ENCODE measurements around the gene LASP1NB.

LASP1NB gene

GRCh38 chr17:38906460-38907228, 18.8 kb upstream of the LASP1NB start:
- DNase-seq, result no peak
- Mint-ChIP-seq H3K4me1 (ENCODE audit: low read depth, unreplicated experiment) (peaks cover 11% of the 10 kb centered on the region), H3K9me3 (ENCODE audit: low read depth, unreplicated experiment) (no peaks in the 10 kb centered on the region), H3K36me3 (ENCODE audit: insufficient read depth, unreplicated experiment) (peaks cover 89% of the 10 kb centered on the region), H3K27me3 (ENCODE audit: unreplicated experiment) (no peaks in the 10 kb centered on the region), H3K4me3 (ENCODE audit: low read depth, unreplicated experiment) (no peak overlapping the region), H3K27ac (ENCODE audit: unreplicated experiment) (no peak overlapping the region)
- CTCF ChIA-PET, result no interaction called here
- intact Hi-C loops (cut with micrococcal nuclease; ENCODE audit: unreplicated experiment), result no loop called here
- BruUV-seq (replicated peaks), result no TSS peak
- TF ChIP-seq CTCF (IDR thresholded peaks at IDR 0.05; ENCODE audit: unreplicated experiment), result no peak

GRCh38 chr17:38907930-38908675, 17.3 kb upstream of the LASP1NB start:
- peaks cover 87% of the 10 kb centered on the region for H3K36me3 Mint-ChIP-seq (ENCODE audit: insufficient read depth, unreplicated experiment)
- no peak for TF ChIP-seq CTCF (IDR thresholded peaks at IDR 0.05; ENCODE audit: unreplicated experiment)
- no TSS peak for BruUV-seq (replicated peaks)
- intact Hi-C loops (cut with micrococcal nuclease; ENCODE audit: unreplicated experiment), result no loop called here
- H3K9me3 Mint-ChIP-seq (ENCODE audit: low read depth, unreplicated experiment), result no peaks in the 10 kb centered on the region
- no peak overlapping the region for H3K4me3 Mint-ChIP-seq (ENCODE audit: low read depth, unreplicated experiment)
- CTCF ChIA-PET, result no interaction called here
- DNase-seq, result no peak
- no peaks in the 10 kb centered on the region for H3K27me3 Mint-ChIP-seq (ENCODE audit: unreplicated experiment)
- H3K4me1 Mint-ChIP-seq (ENCODE audit: low read depth, unreplicated experiment), result peaks cover 11% of the 10 kb centered on the region
- peak overlapping the region; percentile 6 for H3K27ac Mint-ChIP-seq (ENCODE audit: unreplicated experiment)

- CTCF ChIA-PET, result interaction anchor here (0.7 kb wide), 1 partner anchor 50 kb away, joined by 3 read pairs; no protein-coding TSS in a partner anchor
- no peak for DNase-seq
- H3K4me3 Mint-ChIP-seq (ENCODE audit: low read depth, unreplicated experiment), result no peak overlapping the region
- peaks cover 11% of the 10 kb centered on the region for H3K4me1 Mint-ChIP-seq (ENCODE audit: low read depth, unreplicated experiment)
- H3K27ac Mint-ChIP-seq (ENCODE audit: unreplicated experiment), result no peak overlapping the region
- no TSS peak for BruUV-seq (replicated peaks)
- no peaks in the 10 kb centered on the region for H3K9me3 Mint-ChIP-seq (ENCODE audit: low read depth, unreplicated experiment)
- no peak for TF ChIP-seq CTCF (IDR thresholded peaks at IDR 0.05; ENCODE audit: unreplicated experiment)
- intact Hi-C loops (cut with micrococcal nuclease; ENCODE audit: unreplicated experiment), result no loop called here
- no peaks in the 10 kb centered on the region for H3K27me3 Mint-ChIP-seq (ENCODE audit: unreplicated experiment)
- H3K36me3 Mint-ChIP-seq (ENCODE audit: insufficient read depth, unreplicated experiment), result peaks cover 87% of the 10 kb centered on the region
Observed at GRCh38 chr17:38908676-38909181, 16.7 kb upstream of the LASP1NB start.

- peaks cover 86% of the 10 kb centered on the region for H3K36me3 Mint-ChIP-seq (ENCODE audit: insufficient read depth, unreplicated experiment)
- BruUV-seq (replicated peaks), result no TSS peak
- H3K27ac Mint-ChIP-seq (ENCODE audit: unreplicated experiment), result no peak overlapping the region
- intact Hi-C loops (cut with micrococcal nuclease; ENCODE audit: unreplicated experiment), result no loop called here
- no peaks in the 10 kb centered on the region for H3K27me3 Mint-ChIP-seq (ENCODE audit: unreplicated experiment)
- CTCF ChIA-PET, result interaction anchor here (0.7 kb wide), 1 partner anchor 324 kb away, joined by 5 read pairs; no protein-coding TSS in a partner anchor
- H3K4me3 Mint-ChIP-seq (ENCODE audit: low read depth, unreplicated experiment), result no peak overlapping the region
- no peak for DNase-seq
- TF ChIP-seq CTCF (IDR thresholded peaks at IDR 0.05; ENCODE audit: unreplicated experiment), result no peak
- peaks cover 11% of the 10 kb centered on the region for H3K4me1 Mint-ChIP-seq (ENCODE audit: low read depth, unreplicated experiment)
- no peaks in the 10 kb centered on the region for H3K9me3 Mint-ChIP-seq (ENCODE audit: low read depth, unreplicated experiment)
Observed at GRCh38 chr17:38910325-38910724, 15.1 kb upstream of the LASP1NB start.

Data from Calu3 (cell line).